Measurements from ENCODE around the gene DDX20. TPM values are rescaled to one million over a fixed set of nuclear protein-coding genes. Genes with fewer than 3 reads are reported as not detected.
A peak's percentile ranks its signal among the peaks of the same experiment; 100 is the strongest.

The DDX20 gene
- total and polyA plus RNA-seq, 3 experiments from 2014 or later = 9.8 to 22.7 (median 21.8) TPM

DNA sequence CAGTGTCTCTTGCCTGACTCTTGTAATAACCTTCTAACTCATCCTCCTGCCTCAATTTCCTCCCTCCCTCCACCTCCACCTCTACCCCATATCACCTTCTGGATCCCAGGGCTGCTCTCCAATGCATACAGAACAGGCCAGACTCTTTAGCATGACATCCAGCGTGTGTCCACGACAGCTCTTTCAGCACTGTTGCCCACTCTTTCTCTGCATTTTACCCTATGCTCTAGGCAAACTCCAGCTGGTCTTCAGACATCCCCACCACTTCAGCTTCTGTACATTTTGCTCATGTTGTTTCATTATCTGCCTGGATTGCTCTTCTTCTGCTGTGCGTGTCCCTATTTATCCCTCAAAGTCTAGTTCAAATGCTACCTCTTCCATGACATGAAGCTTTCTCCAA lies 21.3 kb upstream of the DDX20 start:
- Histone ChIP-seq H3K27me3 (ENCODE audit: insufficient read depth, low read length, poor library complexity, severe bottlenecking) (peaks cover 21% of the 10 kb centered on the region), H3K36me3 (ENCODE audit: insufficient read depth, low read length) (no peaks in the 10 kb centered on the region), H3K27ac (ENCODE audit: low read depth, low read length) (no peak overlapping the region), H3K4me1 (ENCODE audit: insufficient read depth, low read length) (peaks cover 11% of the 10 kb centered on the region), H3K9me3 (ENCODE audit: low read length) (no peaks in the 10 kb centered on the region), H3K4me3 (ENCODE audit: low read length) (no peak overlapping the region)
- Mint-ChIP-seq H3K36me3 (peaks cover 0 to 4% (median 2%) of the 10 kb centered on the region in 3 donors), H3K9me3 (no peaks in the 10 kb centered on the region), H3K4me1 (peaks cover 9 to 14% (median 10%) of the 10 kb centered on the region in 3 donors), H3K27ac (no peak overlapping the region), H3K4me3 (no peak overlapping the region), H3K27me3 (peaks cover 4 to 9% of the 10 kb centered on the region in 2 donors)
- POLR2A ChIA-PET = no interaction called here
- CTCF ChIA-PET = interaction anchor here (1.1 to 1.8 kb wide), 2 partner anchors 9 to 20 kb away, joined by 3 to 5 read pairs; no protein-coding TSS in a partner anchor
- no peak for DNase-seq

- peaks cover 14% of the 10 kb centered on the region for H3K4me1 ChIP-seq (ENCODE audit: insufficient read depth, low read length)
- ChIA-PET POLR2A (no interaction called here), CTCF (interaction anchor here (1.1 to 1.8 kb wide), 2 partner anchors 9 to 20 kb away, joined by 3 to 5 read pairs; no protein-coding TSS in a partner anchor)
- Mint-ChIP-seq H3K9me3 (no peaks in the 10 kb centered on the region), H3K36me3 (peaks cover 0 to 5% (median 2%) of the 10 kb centered on the region in 3 donors), H3K27me3 (peaks cover 6 to 9% of the 10 kb centered on the region in 2 donors), H3K4me3 (no peak overlapping the region), H3K27ac (no peak overlapping the region), H3K4me1 (peaks cover 11 to 16% (median 13%) of the 10 kb centered on the region in 3 donors)
- H3K36me3 ChIP-seq (ENCODE audit: insufficient read depth, low read length) = no peaks in the 10 kb centered on the region
- H3K27me3 ChIP-seq (ENCODE audit: insufficient read depth, low read length, poor library complexity, severe bottlenecking) = peaks cover 22% of the 10 kb centered on the region
- DNase-seq = no peak
- no peaks in the 10 kb centered on the region for H3K9me3 ChIP-seq (ENCODE audit: low read length)
- no peak overlapping the region for H3K4me3 ChIP-seq (ENCODE audit: low read length)
- H3K27ac ChIP-seq (ENCODE audit: low read depth, low read length) = no peak overlapping the region
Observed at GRCh38 chr1:111734856-111735255, 20.8 kb upstream of the DDX20 start.

DNA sequence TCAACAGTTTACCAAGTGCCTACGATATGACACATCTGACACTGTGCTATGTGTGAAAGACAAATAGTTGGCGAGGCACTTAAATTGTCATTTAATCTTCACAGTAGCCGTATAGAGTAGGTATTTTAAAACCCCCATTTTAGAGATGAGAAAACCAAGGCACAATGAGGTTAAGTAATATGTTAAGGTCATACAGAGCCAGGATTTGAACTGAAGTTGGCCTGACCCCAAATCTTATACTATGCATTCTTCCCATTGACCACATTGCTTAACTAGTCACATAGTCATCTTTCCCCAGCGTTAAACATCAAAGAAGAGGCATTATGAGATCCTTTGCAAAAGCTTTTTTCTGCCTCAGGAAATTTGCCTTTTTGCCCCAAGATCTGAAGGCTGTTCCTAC lies 20.4 kb upstream of the DDX20 start:
- Mint-ChIP-seq H3K27me3 (peaks cover 8 to 9% of the 10 kb centered on the region in 2 donors), H3K36me3 (peaks cover 0 to 5% (median 2%) of the 10 kb centered on the region in 3 donors), H3K9me3 (no peaks in the 10 kb centered on the region), H3K4me1 (peaks cover 14 to 19% (median 16%) of the 10 kb centered on the region in 3 donors), H3K4me3 (no peak overlapping the region), H3K27ac (no peak overlapping the region)
- peaks cover 19% of the 10 kb centered on the region for H3K4me1 ChIP-seq (ENCODE audit: insufficient read depth, low read length)
- peaks cover 26% of the 10 kb centered on the region for H3K27me3 ChIP-seq (ENCODE audit: insufficient read depth, low read length, poor library complexity, severe bottlenecking)
- H3K4me3 ChIP-seq (ENCODE audit: low read length) = no peak overlapping the region
- ChIA-PET CTCF (interaction anchor here (1.1 to 1.8 kb wide), 3 partner anchors 8 to 21 kb away, joined by 3 to 8 read pairs (median 5); no protein-coding TSS in a partner anchor), POLR2A (no interaction called here)
- no peaks in the 10 kb centered on the region for H3K36me3 ChIP-seq (ENCODE audit: insufficient read depth, low read length)
- no peak overlapping the region for H3K27ac ChIP-seq (ENCODE audit: low read depth, low read length)
- DNase-seq = no peak
- no peaks in the 10 kb centered on the region for H3K9me3 ChIP-seq (ENCODE audit: low read length)

DNA sequence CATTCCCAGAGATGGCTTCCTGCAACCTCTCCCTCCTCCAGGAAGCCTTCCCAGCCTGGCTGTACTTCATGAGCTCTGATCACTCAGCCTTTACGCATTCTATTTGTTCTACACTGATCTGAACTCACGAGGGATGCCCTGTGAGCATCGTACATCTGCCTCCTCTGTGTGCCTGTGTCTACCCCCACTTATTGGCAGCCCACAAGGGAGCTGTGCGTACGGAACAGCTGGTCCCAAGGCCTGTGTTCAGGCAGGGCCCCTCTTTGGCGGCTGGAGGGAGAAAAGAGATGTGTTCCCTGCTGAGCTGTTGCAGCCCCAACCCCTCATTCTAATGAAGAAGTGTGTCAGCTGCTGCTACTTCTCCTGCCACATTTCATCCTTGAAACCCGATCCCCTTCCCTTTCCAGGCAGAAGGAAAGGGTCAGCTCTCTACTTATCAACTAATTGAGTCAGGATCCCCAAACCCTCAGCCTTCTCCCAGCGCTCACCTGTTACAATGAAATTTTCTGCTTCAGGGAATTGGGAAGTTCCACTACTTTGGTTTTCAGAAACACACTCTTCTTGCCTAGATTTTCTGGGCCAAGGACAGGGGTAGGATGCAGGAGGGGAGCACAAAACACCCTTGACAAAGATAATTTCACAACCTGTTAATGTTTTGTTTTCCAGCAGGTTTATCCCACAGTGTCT lies 19.7 kb upstream of the DDX20 start:
- H3K36me3 Mint-ChIP-seq = peaks cover 0 to 5% (median 0%) of the 10 kb centered on the region in 3 donors
- H3K4me3 Mint-ChIP-seq = no peak overlapping the region
- Histone ChIP-seq H3K4me1 (ENCODE audit: insufficient read depth, low read length) (peaks cover 22% of the 10 kb centered on the region), H3K27ac (ENCODE audit: low read depth, low read length) (no peak overlapping the region), H3K4me3 (ENCODE audit: low read length) (no peak overlapping the region), H3K9me3 (ENCODE audit: low read length) (no peaks in the 10 kb centered on the region), H3K27me3 (ENCODE audit: insufficient read depth, low read length, poor library complexity, severe bottlenecking) (peaks cover 26% of the 10 kb centered on the region), H3K36me3 (ENCODE audit: insufficient read depth, low read length) (no peaks in the 10 kb centered on the region)
- ChIA-PET CTCF (interaction anchor here (1.3 to 4.2 kb wide), 4 partner anchors 19 to 229 kb away, joined by 3 to 15 read pairs (median 10); no protein-coding TSS in a partner anchor), POLR2A (no interaction called here)
- H3K27me3 Mint-ChIP-seq = peaks cover 14% of the 10 kb centered on the region in 2 donors
- H3K27ac Mint-ChIP-seq = no peak overlapping the region
- H3K9me3 Mint-ChIP-seq = no peaks in the 10 kb centered on the region
- H3K4me1 Mint-ChIP-seq = peaks cover 15 to 25% (median 16%) of the 10 kb centered on the region in 3 donors
- DNase-seq = no peak

GRCh38 chr1:111736548-111737215 lies 19.0 kb upstream of the DDX20 start:
- no peak for DNase-seq
- CTCF ChIA-PET = interaction anchor here (1.3 to 4.2 kb wide), 4 partner anchors 18 to 229 kb away, joined by 3 to 15 read pairs (median 10); no protein-coding TSS in a partner anchor
- Histone ChIP-seq H3K27ac (ENCODE audit: low read depth, low read length) (no peak overlapping the region), H3K27me3 (ENCODE audit: insufficient read depth, low read length, poor library complexity, severe bottlenecking) (peaks cover 30% of the 10 kb centered on the region), H3K36me3 (ENCODE audit: insufficient read depth, low read length) (no peaks in the 10 kb centered on the region), H3K9me3 (ENCODE audit: low read length) (no peaks in the 10 kb centered on the region), H3K4me1 (ENCODE audit: insufficient read depth, low read length) (peaks cover 22% of the 10 kb centered on the region), H3K4me3 (ENCODE audit: low read length) (no peak overlapping the region)
- Mint-ChIP-seq H3K27ac (no peak overlapping the region), H3K36me3 (peaks cover 0 to 5% (median 0%) of the 10 kb centered on the region in 3 donors), H3K9me3 (no peaks in the 10 kb centered on the region), H3K4me1 (peaks cover 15 to 26% (median 16%) of the 10 kb centered on the region in 3 donors), H3K27me3 (peaks cover 16 to 18% of the 10 kb centered on the region in 2 donors), H3K4me3 (peak overlapping the region in 4 of 7 donors; percentile 65 to 92 (median 86))
- POLR2A ChIA-PET = interaction anchor here (1.0 to 1.5 kb wide), 2 partner anchors 14 to 23 kb away, joined by 3 read pairs; no protein-coding TSS in a partner anchor

DNA sequence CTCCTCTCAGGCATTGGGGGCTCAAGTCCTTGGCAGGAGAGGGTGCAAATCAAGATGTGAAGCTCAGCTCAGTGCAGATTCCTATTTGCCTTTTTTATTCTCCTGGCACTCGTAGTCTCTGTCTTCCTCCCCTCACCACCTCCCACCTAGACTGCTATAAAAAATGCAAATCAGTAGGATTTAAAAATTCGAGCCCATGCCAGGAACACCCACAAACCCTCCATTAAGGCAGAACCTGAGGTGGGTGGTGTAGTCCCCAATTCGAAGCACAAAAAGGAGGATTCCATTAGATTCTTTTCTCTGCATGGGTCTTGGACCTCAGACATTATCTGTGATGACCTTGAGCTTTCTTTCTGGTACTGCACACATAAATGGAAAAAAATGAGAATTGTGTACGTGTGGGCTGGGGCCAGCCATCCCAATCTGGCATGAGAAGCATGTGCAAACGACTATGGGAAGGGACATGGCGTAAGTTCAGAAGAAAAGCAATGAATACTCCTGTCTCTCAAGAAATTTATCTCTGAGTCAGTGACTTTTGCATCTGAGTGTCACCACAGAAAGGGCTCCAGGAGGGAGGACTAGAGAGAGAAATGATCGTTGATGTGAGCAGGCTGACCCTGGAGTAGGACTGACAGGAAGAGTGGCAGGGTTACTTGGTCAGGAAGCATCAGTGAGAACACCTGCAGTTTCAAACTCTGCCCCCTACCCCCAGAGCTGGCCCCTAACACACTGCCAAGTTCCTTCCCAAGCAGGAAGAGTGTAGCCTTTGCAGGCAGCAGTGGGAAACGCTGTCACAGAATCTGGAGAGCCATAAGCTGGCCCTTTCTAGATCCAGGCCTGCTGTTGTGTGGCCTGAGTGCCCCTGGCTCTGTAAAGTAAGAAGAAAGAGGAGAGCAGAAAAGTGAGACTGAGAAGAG lies 18.2 kb upstream of the DDX20 start:
- H3K9me3 Mint-ChIP-seq = no peaks in the 10 kb centered on the region
- no peak overlapping the region for H3K27ac ChIP-seq (ENCODE audit: low read depth, low read length)
- H3K4me3 ChIP-seq (ENCODE audit: low read length) = peak overlapping the region; percentile 74
- peaks cover 30% of the 10 kb centered on the region for H3K27me3 ChIP-seq (ENCODE audit: insufficient read depth, low read length, poor library complexity, severe bottlenecking)
- H3K27ac Mint-ChIP-seq = peak overlapping the region in 6 of 8 donors; percentile 1 to 91 (median 43)
- peaks cover 0 to 5% (median 0%) of the 10 kb centered on the region in 3 donors for H3K36me3 Mint-ChIP-seq
- H3K4me1 ChIP-seq (ENCODE audit: insufficient read depth, low read length) = peaks cover 22% of the 10 kb centered on the region
- CTCF ChIA-PET = interaction anchor here (1.1 to 4.2 kb wide), 7 partner anchors 12 to 230 kb away, joined by 3 to 19 read pairs (median 12); partner anchors contain the start of gene DDX20
- H3K4me1 Mint-ChIP-seq = peaks cover 15 to 26% (median 16%) of the 10 kb centered on the region in 3 donors
- peak overlapping the region; percentile 85 to 96 (median 89) for H3K4me3 Mint-ChIP-seq
- POLR2A ChIA-PET = interaction anchor here (1.0 to 2.8 kb wide), 3 partner anchors 13 to 23 kb away, joined by 3 to 15 read pairs (median 3); partner anchors contain the start of gene DDX20
- H3K9me3 ChIP-seq (ENCODE audit: low read length) = no peaks in the 10 kb centered on the region
- no peak for DNase-seq
- no peaks in the 10 kb centered on the region for H3K36me3 ChIP-seq (ENCODE audit: insufficient read depth, low read length)
- H3K27me3 Mint-ChIP-seq = peaks cover 16% of the 10 kb centered on the region in 2 donors

DNA sequence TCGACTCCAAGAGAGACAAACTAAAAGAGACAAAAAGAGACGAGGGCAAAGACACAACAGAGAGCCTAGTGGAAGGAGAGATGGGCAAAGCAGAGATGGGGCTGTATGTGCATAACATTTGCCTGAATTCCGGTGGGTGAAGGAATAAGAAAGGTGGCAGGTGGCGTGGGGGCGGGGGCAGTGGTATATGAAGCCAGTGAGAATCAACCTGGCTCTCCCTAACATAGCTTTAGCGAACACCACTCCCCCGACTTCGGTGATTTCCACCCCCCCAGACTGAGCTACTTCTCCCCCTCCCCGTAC lies 17.6 kb upstream of the DDX20 start:
- H3K4me1 Mint-ChIP-seq = peaks cover 15 to 26% (median 16%) of the 10 kb centered on the region in 3 donors
- DNase-seq = peak in 1 of 5 donors; percentile 54
- ChIA-PET CTCF (interaction anchor here (1.1 to 4.2 kb wide), 5 partner anchors 11 to 231 kb away, joined by 3 to 19 read pairs (median 13); partner anchors contain the start of gene DDX20), POLR2A (interaction anchor here (1.5 to 2.8 kb wide), 2 partner anchors 17 to 24 kb away, joined by 3 to 15 read pairs; partner anchors contain the start of gene DDX20)
- H3K36me3 ChIP-seq (ENCODE audit: insufficient read depth, low read length) = no peaks in the 10 kb centered on the region
- peaks cover 22% of the 10 kb centered on the region for H3K4me1 ChIP-seq (ENCODE audit: insufficient read depth, low read length)
- H3K4me3 Mint-ChIP-seq = peak overlapping the region; percentile 85 to 96 (median 89)
- peak overlapping the region in 7 of 8 donors; percentile 11 to 91 (median 56) for H3K27ac Mint-ChIP-seq
- H3K9me3 Mint-ChIP-seq = no peaks in the 10 kb centered on the region
- no peaks in the 10 kb centered on the region for H3K9me3 ChIP-seq (ENCODE audit: low read length)
- peak overlapping the region; percentile 74 for H3K4me3 ChIP-seq (ENCODE audit: low read length)
- peaks cover 30% of the 10 kb centered on the region for H3K27me3 ChIP-seq (ENCODE audit: insufficient read depth, low read length, poor library complexity, severe bottlenecking)
- H3K27me3 Mint-ChIP-seq = peaks cover 16% of the 10 kb centered on the region in 2 donors
- H3K36me3 Mint-ChIP-seq = peaks cover 0 to 5% (median 0%) of the 10 kb centered on the region in 3 donors
- no peak overlapping the region for H3K27ac ChIP-seq (ENCODE audit: low read depth, low read length)

All from CD8-positive, alpha-beta memory T cell (primary cell).